Medulla oblongata (tissue), 1 donor: ENCODE results near the gene SUCO.
"Not testable (repeated sequence)": the region's sequence is repeated elsewhere in the genome, so short reads cannot be mapped to it uniquely, and the experiment has no call there.

Source experiments
- DNase-seq: peaks from one replicate; pipeline ENCODE4 v3.0.0-alpha.2; 2015; ENCODE audit errors: extremely low spot score

The SUCO gene

GRCh38 chr1:172559572-172560210 is 26.7 kb downstream of the SUCO start:
- DNase-seq, result no peak

GRCh38 chr1:172561252-172561651 is 28.3 kb downstream of the SUCO start:
- DNase-seq, result no peak

GRCh38 chr1:172566196-172566997 is 33.4 kb downstream of the SUCO start:
- DNase-seq, result no peak

GRCh38 chr1:172567720-172568119 is 34.8 kb downstream of the SUCO start:
- DNase-seq, result no peak

- DNase-seq, result no peak
These were observed 41.1 kb downstream of the SUCO start for GRCh38 chr1:172574080-172574479.

GRCh38 chr1:172578586-172578985 is 45.6 kb downstream of the SUCO start:
- DNase-seq, result no peak

GRCh38 chr1:172581273-172581672 is 48.3 kb downstream of the SUCO start:
- DNase-seq, result no peak

- no peak for DNase-seq
These were observed 48.8 kb downstream of the SUCO start for GRCh38 chr1:172581779-172582178.

- no peak for DNase-seq
These were observed 49.9 kb downstream of the SUCO start for GRCh38 chr1:172582889-172583288.

GRCh38 chr1:172585348-172585747 is 52.4 kb downstream of the SUCO start:
- DNase-seq, result no peak

GRCh38 chr1:172585861-172586260 is 52.9 kb downstream of the SUCO start:
- DNase-seq, result no peak

GRCh38 chr1:172588296-172589291 is 55.6 kb downstream of the SUCO start:
- no peak for DNase-seq

- no peak for DNase-seq
These were observed 56.6 kb downstream of the SUCO start for GRCh38 chr1:172589553-172589952.

GRCh38 chr1:172591429-172591828 is 58.5 kb downstream of the SUCO start:
- DNase-seq, result not testable (repeated sequence)

- DNase-seq, result not testable (repeated sequence)
These were observed 62.1 kb downstream of the SUCO start for GRCh38 chr1:172595066-172595465.

GRCh38 chr1:172596782-172597181 is 63.8 kb downstream of the SUCO start:
- not testable (repeated sequence) for DNase-seq

- DNase-seq, result no peak
These were observed 67.0 kb downstream of the SUCO start for GRCh38 chr1:172599912-172600311.

GRCh38 chr1:172600615-172601014 is 67.7 kb downstream of the SUCO start:
- DNase-seq, result no peak

- no peak for DNase-seq
These were observed 68.2 kb downstream of the SUCO start for GRCh38 chr1:172601046-172601630.

GRCh38 chr1:172602706-172603105 is 69.8 kb downstream of the SUCO start:
- no peak for DNase-seq

GRCh38 chr1:172603816-172604215 is 70.9 kb downstream of the SUCO start:
- DNase-seq, result no peak

- no peak for DNase-seq
These were observed 72.7 kb downstream of the SUCO start for GRCh38 chr1:172605641-172606040.
